GM12878 (cell line): ENCODE measurements around the gene RUVBL2. TPM values are rescaled to one million over a fixed set of nuclear protein-coding genes. Genes with fewer than 3 reads are reported as not detected.

Source experiments
- EED ChIP-seq: sonication (generic); IDR thresholded peaks from 2 replicates; pipeline ENCODE4 v1.6.1; 2016; ENCODE audit warnings: antibody characterized with exemption, low read depth
- ETV6 ChIP-seq, 2 experiments: fragments of 450-650 bp in 1 of 2; IDR thresholded peaks in 1 of 2; conservative IDR thresholded peaks in 1 of 2; 2 replicates each; pipeline ENCODE4 v1.6.1; 2014; ENCODE audit warnings: antibody characterized with exemption in 1 of 2, borderline replicate concordance in 1 of 2, low read depth in 1 of 2, mild to moderate bottlenecking in 1 of 2, moderate library complexity in 1 of 2
- HSF1 ChIP-seq: fragments of 150-350 bp; IDR thresholded peaks from 2 replicates; pipeline ENCODE4 v1.6.1; 2014; ENCODE audit warnings: mild to moderate bottlenecking, low read depth, low read length
- IKZF1 ChIP-seq: fragments of 450-650 bp; conservative IDR thresholded peaks from 2 replicates; pipeline ENCODE4 v1.6.1; 2017; ENCODE audit warnings: antibody characterized with exemption, mild to moderate bottlenecking
- POLR2A ChIP-seq: IDR thresholded peaks from 2 replicates; pipeline ENCODE4 v1.6.1; 2011; ENCODE audit warnings: low read depth, mild to moderate bottlenecking, low read length
- RB1 ChIP-seq: fragments of 450-650 bp; formaldehyde crosslinking; IDR thresholded peaks from 2 replicates; pipeline ENCODE4 v1.6.1; 2017; ENCODE audit warnings: mild to moderate bottlenecking, borderline replicate concordance
- SMAD5 ChIP-seq: IDR thresholded peaks from 2 replicates; pipeline ENCODE4 v1.6.1; 2016; ENCODE audit warnings: antibody characterized with exemption, low read depth
- SP1 ChIP-seq: IDR thresholded peaks from one replicate; pipeline ENCODE4 v1.6.1; 2011; ENCODE audit warnings: low read depth, low read length
- TCF3 ChIP-seq: IDR thresholded peaks from 2 replicates; pipeline ENCODE4 v1.6.1; 2012; ENCODE audit warnings: low read depth, mild to moderate bottlenecking, low read length, borderline replicate concordance; ENCODE audit not compliant: insufficient read depth
- ZBTB11 ChIP-seq: fragments of 450-650 bp; formaldehyde crosslinking; IDR thresholded peaks from 2 replicates; pipeline ENCODE4 v1.5.0; 2022; ENCODE audit warnings: mild to moderate bottlenecking, missing genetic modification characterization
- ZBTB40 ChIP-seq: fragments of 450-650 bp; IDR thresholded peaks from 2 replicates; pipeline ENCODE4 v1.6.1; 2016; ENCODE audit warnings: mild to moderate bottlenecking, moderate library complexity, borderline replicate concordance
- ZNF592 ChIP-seq: fragments of 450-650 bp; IDR thresholded peaks from 2 replicates; pipeline ENCODE4 v1.6.1; 2017; ENCODE audit warnings: mild to moderate bottlenecking, moderate library complexity
- polyA plus RNA-seq, 11 experiments: library from polyadenylated mRNA; depleted of rRNA in 4 of 11; unstranded in 6 of 11; stranded (reverse) in 5 of 11; fragments of >200 nt; fragmentation: Nextera tagmentation in 4 of 11; fragmentation: Illumina TruSeq in 1 of 11; extraction: Ambion mirVana in 4 of 11; extraction: Trizol in 1 of 11; gene quantifications; 1 replicate in 1 of 11; 2 replicates in 10 of 11; pipeline versions ENCODE4 v1.2.1 to v1.2.3, GENCODE V29; 2011 to 2016; ENCODE audit warnings: inconsistent platforms in 2 of 11, missing spikeins in 2 of 11, low read depth in 1 of 11
- total RNA-seq, 4 experiments: library from RNA; depleted of rRNA in 3 of 4; stranded (reverse); fragments of >200 nt in 3 of 4; fragmentation: Illumina TruSeq in 1 of 4; extraction: Trizol in 1 of 4; gene quantifications; 2 replicates each; pipeline versions ENCODE4 v1.2.1 to v1.2.3, GENCODE V29; 2013 to 2021

The RUVBL2 gene
- total and polyA plus RNA-seq, 10 of the 15 experiments (the other 5 are each of a cell fraction or from before 2014, with no cell fraction given) = 33.8 to 224 (median 125) TPM

GRCh38 chr19:48993175-48994034 lies at the start of gene RUVBL2, which contains the start of gene GYS1 (continued):
- TF ChIP-seq ZNF592 (no peak), RB1 (no peak; the same call in 1 of the 2 replicates), HSF1 (peak; percentile 88), SP1 (peak; percentile 96), ZBTB40 (peak; percentile 95), TCF3 (no peak), ETV6 (conservative IDR thresholded peaks at IDR 0.05 in 1 of 2, IDR thresholded peaks at IDR 0.05 in 1 of 2; ENCODE audit: borderline replicate concordance in 1 of 2, low read depth in 1 of 2) (no peak), IKZF1 (peak; percentile 95), SMAD5 (peak; percentile 71; the same call in 1 of the 2 replicates), POLR2A (peak; percentile 90), EED (peak; percentile 85), ZBTB11 (CRISPR knock-in tag) (no peak)
